Central memory CD8-positive, alpha-beta T cell (primary cell): ENCODE results near the gene FSCN2.
A peak's percentile ranks its signal among the peaks of the same experiment; 100 is the strongest.

Experiments used
- ATAC-seq: fragments of 150-1000 bp; cut with Tn5 transposase; replicated peaks from 2 replicates; pipeline ENCODE4 v1.10.0; 2022; ENCODE audit warnings: mild to moderate bottlenecking, moderate FRiP score, moderate number of reproducible peaks; ENCODE audit not compliant: poor library complexity, severe bottlenecking; ENCODE audit errors: extremely low read depth
- DNase-seq, 2 donors: peaks; one replicate each; pipeline ENCODE4 v3.0.0; 2021; ENCODE audit warnings: low spot score in 2 of 2
- H3K27ac Mint-ChIP-seq: one replicate; pipeline ENCODE4 v1.8.0; 2022; ENCODE audit warnings: low read depth, mild to moderate bottlenecking, moderate library complexity, mixed read lengths
- H3K27me3 Mint-ChIP-seq: one replicate; pipeline ENCODE4 v1.8.0; 2022; ENCODE audit warnings: mixed read lengths
- H3K36me3 Mint-ChIP-seq: one replicate; pipeline ENCODE4 v1.8.0; 2022; ENCODE audit warnings: mild to moderate bottlenecking, moderate library complexity, mixed read lengths; ENCODE audit not compliant: insufficient read depth
- H3K4me1 Mint-ChIP-seq: one replicate; pipeline ENCODE4 v1.8.0; 2022; ENCODE audit warnings: mixed read lengths
- H3K4me3 Mint-ChIP-seq: one replicate; pipeline ENCODE4 v1.8.0; 2022; ENCODE audit warnings: mild to moderate bottlenecking, moderate library complexity, mixed read lengths
- H3K9me3 Mint-ChIP-seq: one replicate; pipeline ENCODE4 v1.8.0; 2022; ENCODE audit warnings: mixed read lengths

FSCN2 gene

DNA sequence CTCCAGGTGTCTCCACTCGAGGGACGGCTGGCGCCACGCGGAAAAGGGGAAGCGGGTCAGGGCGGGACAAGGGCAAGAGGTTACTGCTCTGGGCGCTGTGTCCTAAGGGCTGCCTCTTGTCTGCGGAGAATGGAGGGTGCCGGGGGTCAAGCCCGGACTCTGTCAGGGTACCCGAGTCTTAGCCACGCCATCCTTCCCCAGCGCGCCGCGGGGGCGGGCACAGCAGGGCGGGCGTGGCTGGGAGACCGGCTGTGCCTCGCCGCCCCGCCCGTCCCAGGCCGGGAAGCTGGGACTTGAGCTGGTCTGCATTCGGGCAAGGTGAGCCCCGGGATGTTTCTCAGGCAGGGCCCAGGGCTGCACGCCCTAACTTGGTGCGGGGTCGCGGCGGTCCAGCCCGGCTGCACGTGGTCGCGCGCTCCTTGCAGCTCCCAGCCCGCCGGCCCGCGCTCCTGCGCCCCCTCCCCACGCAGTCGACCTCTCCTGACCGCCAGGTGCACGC lies 9.3 kb upstream of the FSCN2 start:
- Mint-ChIP-seq H3K4me3 (no peak overlapping the region), H3K36me3 (peaks cover 9% of the 10 kb centered on the region), H3K27ac (no peak overlapping the region), H3K4me1 (peaks cover 26% of the 10 kb centered on the region), H3K9me3 (no peaks in the 10 kb centered on the region), H3K27me3 (peaks cover 11% of the 10 kb centered on the region)
- ATAC-seq (peak; percentile 6), DNase-seq (no peak)

DNA sequence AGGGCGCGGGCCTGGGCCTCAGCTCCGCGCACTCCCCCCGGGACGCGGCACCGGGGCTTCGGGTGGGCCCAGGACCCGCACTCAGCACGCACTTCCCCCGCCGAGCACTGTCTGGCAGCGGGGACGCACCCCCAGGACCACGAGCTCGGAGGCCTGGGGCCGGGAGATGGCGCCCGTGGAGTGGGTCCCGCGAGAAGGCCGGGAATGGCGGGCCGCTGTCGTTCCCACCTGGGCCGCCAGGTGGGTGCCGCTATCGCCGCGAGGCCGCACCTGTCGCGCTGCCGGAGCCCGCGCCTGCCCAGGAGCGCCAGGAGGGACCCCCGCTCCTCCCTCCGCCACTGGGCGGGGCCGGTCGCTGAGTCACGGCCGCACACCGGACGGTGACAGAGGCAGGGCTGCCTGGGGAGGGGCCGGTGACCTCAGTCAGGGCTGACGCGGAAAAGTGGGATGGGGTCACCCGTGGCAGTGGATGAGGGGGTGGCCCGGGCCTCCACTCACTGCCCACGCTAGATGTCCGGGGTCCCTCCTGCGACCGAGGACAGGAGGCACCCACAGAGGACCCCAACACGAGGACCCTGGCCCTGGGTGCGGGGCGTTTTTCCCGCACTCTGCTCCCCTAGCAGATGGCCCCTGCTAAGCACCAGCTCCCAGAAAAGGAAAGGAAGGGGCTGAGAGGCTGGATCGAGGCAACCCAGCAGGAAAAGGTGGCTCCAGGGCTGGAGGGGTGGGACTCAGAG lies 8.7 kb upstream of the FSCN2 start:
- ATAC-seq (peak; percentile 58), DNase-seq (peak in 1 of 2 donors; percentile 42)
- Mint-ChIP-seq H3K4me3 (peak overlapping the region; percentile 9), H3K27me3 (peaks cover 11% of the 10 kb centered on the region), H3K36me3 (peaks cover 7% of the 10 kb centered on the region), H3K9me3 (no peaks in the 10 kb centered on the region), H3K27ac (no peak overlapping the region), H3K4me1 (peaks cover 26% of the 10 kb centered on the region)

GRCh38 chr17:81520021-81520901 lies 7.9 kb upstream of the FSCN2 start:
- peaks cover 24% of the 10 kb centered on the region for H3K4me1 Mint-ChIP-seq
- no peaks in the 10 kb centered on the region for H3K9me3 Mint-ChIP-seq
- peak overlapping the region; percentile 40 for H3K4me3 Mint-ChIP-seq

GRCh38 chr17:81522491-81523401 lies 5.4 kb upstream of the FSCN2 start:
- ATAC-seq: no peak

More at GRCh38 chr17:81520021-81520901, 7.9 kb upstream of the FSCN2 start:
- no peak for DNase-seq
- Mint-ChIP-seq H3K27me3 (peaks cover 11% of the 10 kb centered on the region), H3K36me3 (peaks cover 8% of the 10 kb centered on the region), H3K27ac (peak overlapping the region; percentile 42)
- ATAC-seq: no peak

GRCh38 chr17:81523402-81524038 lies 4.7 kb upstream of the FSCN2 start:
- no peak for DNase-seq
- no peaks in the 10 kb centered on the region for H3K4me1 Mint-ChIP-seq
- peaks cover 11% of the 10 kb centered on the region for H3K27me3 Mint-ChIP-seq
- H3K4me3 Mint-ChIP-seq: no peak overlapping the region
- H3K36me3 Mint-ChIP-seq: peaks cover 6% of the 10 kb centered on the region
- H3K27ac Mint-ChIP-seq: no peak overlapping the region
- no peaks in the 10 kb centered on the region for H3K9me3 Mint-ChIP-seq
- no peak for ATAC-seq

More at GRCh38 chr17:81522491-81523401, 5.4 kb upstream of the FSCN2 start:
- Mint-ChIP-seq H3K9me3 (no peaks in the 10 kb centered on the region), H3K27ac (no peak overlapping the region), H3K36me3 (peaks cover 6% of the 10 kb centered on the region), H3K4me3 (no peak overlapping the region), H3K27me3 (peaks cover 11% of the 10 kb centered on the region), H3K4me1 (peaks cover 7% of the 10 kb centered on the region)
- DNase-seq: no peak

DNA sequence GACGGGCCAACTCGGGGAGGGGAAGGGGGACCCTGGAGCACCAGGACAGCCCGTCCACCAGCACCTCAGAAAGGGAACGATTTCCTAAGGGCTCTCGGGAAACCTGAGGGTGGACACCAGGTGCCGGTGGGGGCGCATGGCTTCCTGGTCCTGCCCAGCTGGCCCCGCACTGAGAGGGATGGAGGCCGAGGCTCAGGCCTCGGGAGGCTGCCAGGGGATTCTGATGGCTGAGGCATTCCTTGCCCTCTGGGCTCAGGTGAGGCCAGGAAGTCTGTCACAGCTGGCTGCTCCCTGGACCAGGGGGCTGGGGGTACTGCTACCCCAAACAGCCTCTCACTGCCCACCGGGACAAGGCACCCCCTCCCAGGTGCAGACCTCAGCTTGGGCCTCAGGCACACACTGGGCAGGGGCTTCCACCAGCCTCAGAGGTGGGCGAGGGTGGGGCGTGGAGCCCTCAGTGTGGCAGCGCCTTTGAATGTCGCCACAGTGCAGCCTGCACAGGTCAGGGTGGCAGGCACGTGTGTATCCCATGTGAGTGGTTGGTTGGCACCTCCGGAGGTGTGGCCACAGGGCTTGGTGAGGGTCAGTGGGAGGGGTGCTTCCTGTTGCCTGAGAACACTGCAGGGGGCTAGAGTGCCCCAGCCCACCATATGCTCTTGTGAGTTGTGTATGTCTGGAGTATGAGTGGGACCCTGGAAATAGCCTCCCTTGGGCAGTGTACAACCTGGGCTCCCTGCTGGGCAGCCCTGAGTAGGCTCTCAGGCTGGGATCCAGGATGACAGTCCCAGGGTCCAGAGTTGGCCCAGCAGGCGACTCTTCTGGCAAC lies 3.9 kb upstream of the FSCN2 start:
- Mint-ChIP-seq H3K4me1 (no peaks in the 10 kb centered on the region), H3K27ac (no peak overlapping the region), H3K27me3 (peaks cover 11% of the 10 kb centered on the region), H3K9me3 (no peaks in the 10 kb centered on the region), H3K4me3 (no peak overlapping the region), H3K36me3 (peaks cover 6% of the 10 kb centered on the region)
- DNase-seq (no peak), ATAC-seq (no peak)

DNA sequence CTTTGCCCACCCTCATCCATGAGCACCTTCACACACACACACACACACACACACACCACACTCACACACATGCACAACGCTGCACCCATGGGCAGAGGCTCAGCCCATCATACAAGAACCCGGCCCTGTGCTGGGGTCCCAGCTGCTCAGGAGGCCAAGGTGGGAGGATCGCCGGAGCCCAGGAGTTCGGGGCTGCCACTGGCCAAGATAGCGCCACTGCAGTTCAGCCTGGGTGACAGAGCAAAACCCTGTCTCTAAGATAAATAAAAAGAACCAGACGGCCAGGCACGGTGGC lies 3.4 kb upstream of the FSCN2 start:
- H3K4me3 Mint-ChIP-seq: no peak overlapping the region
- ATAC-seq (no peak), DNase-seq (no peak)
- H3K4me1 Mint-ChIP-seq: no peaks in the 10 kb centered on the region
- H3K27me3 Mint-ChIP-seq: peaks cover 11% of the 10 kb centered on the region
- peaks cover 6% of the 10 kb centered on the region for H3K36me3 Mint-ChIP-seq
- H3K27ac Mint-ChIP-seq: no peak overlapping the region
- H3K9me3 Mint-ChIP-seq: no peaks in the 10 kb centered on the region

GRCh38 chr17:81526662-81527571 lies 1.3 kb upstream of the FSCN2 start:
- no peak for ATAC-seq
- Mint-ChIP-seq H3K36me3 (peaks cover 6% of the 10 kb centered on the region), H3K4me1 (no peaks in the 10 kb centered on the region), H3K4me3 (no peak overlapping the region), H3K9me3 (no peaks in the 10 kb centered on the region), H3K27ac (no peak overlapping the region), H3K27me3 (peaks cover 11% of the 10 kb centered on the region)
- DNase-seq: no peak

DNA sequence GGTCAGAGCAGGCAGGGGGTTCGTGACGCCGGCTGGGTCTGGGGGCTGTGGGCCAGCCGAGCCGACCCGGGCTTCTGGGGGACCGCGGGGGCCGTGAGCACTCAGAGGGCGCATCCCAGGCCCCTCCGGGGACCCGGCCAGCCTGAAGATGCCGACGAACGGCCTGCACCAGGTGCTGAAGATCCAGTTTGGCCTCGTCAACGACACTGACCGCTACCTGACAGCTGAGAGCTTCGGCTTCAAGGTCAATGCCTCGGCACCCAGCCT lies 140 bp downstream of the FSCN2 start:
- Mint-ChIP-seq H3K9me3 (no peaks in the 10 kb centered on the region), H3K27ac (no peak overlapping the region), H3K36me3 (peaks cover 4% of the 10 kb centered on the region), H3K4me1 (no peaks in the 10 kb centered on the region), H3K4me3 (no peak overlapping the region), H3K27me3 (peaks cover under 1% of the 10 kb centered on the region)
- ATAC-seq: no peak
- DNase-seq: no peak

GRCh38 chr17:81528651-81529436 lies 667 bp downstream of the FSCN2 start:
- H3K4me3 Mint-ChIP-seq: no peak overlapping the region
- H3K4me1 Mint-ChIP-seq: no peaks in the 10 kb centered on the region
- no peak for ATAC-seq
- no peak overlapping the region for H3K27ac Mint-ChIP-seq
- no peaks in the 10 kb centered on the region for H3K27me3 Mint-ChIP-seq
- H3K9me3 Mint-ChIP-seq: no peaks in the 10 kb centered on the region
- DNase-seq: no peak
- peaks cover 4% of the 10 kb centered on the region for H3K36me3 Mint-ChIP-seq
